DMS153 (cell line): ENCODE results near the gene IPO4.
"Not testable (repeated sequence)": the region's sequence is repeated elsewhere in the genome, so short reads cannot be mapped to it uniquely, and the experiment has no call there.

Source experiments
- DNase-seq: peaks from one replicate; lab custom pipeline; 2025; lab: John Stamatoyannopoulos, UW

The IPO4 gene

DNA sequence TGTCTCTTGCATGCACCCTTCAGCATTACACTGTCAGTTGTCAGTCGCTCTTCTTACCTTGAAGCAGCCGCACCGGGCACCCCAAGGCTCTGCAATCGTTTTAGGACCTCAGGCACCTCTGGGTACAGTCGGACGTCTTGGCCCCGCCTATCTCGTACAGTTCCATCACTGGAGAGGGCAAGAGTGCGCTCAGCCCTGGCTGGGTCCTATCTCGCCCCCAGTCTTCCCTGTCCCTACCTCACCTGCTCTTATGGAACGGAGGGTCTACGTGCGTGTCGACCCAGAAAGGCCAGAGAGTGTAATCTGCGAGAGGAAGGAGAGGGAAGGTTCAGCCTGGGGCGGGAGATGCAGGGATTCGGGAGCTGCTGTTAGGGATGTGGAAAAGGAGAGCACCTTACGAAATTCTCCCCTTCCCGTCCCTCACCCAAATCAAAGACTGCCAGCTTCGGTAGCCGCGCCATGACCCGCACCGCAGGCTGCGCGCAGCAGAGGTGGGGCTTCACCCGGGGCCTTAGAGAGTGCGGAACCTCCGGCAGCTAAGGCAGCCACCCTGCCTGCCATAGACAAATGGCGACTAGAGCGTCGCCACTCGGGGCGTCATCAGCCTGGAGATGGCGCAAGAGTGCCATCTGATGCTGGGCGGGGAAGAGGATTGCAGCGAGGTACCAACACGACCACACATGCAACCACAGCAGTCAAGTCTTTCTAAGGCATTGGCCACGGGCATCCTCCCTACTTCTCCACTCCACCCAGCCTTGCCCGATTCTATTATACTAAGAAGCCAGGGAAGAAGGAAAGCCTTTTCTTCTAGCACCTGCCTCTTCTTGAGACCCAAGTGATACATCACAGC lies 27.1 kb upstream of the IPO4 start, which contains the start of gene MDP1:
Gene MDP1, minus strand, starts transcription at position 572 of the 850 bp plus-strand sequence. Its CDS starts 111 bp downstream, at position 461.
- peak; percentile 72 for DNase-seq

DNA sequence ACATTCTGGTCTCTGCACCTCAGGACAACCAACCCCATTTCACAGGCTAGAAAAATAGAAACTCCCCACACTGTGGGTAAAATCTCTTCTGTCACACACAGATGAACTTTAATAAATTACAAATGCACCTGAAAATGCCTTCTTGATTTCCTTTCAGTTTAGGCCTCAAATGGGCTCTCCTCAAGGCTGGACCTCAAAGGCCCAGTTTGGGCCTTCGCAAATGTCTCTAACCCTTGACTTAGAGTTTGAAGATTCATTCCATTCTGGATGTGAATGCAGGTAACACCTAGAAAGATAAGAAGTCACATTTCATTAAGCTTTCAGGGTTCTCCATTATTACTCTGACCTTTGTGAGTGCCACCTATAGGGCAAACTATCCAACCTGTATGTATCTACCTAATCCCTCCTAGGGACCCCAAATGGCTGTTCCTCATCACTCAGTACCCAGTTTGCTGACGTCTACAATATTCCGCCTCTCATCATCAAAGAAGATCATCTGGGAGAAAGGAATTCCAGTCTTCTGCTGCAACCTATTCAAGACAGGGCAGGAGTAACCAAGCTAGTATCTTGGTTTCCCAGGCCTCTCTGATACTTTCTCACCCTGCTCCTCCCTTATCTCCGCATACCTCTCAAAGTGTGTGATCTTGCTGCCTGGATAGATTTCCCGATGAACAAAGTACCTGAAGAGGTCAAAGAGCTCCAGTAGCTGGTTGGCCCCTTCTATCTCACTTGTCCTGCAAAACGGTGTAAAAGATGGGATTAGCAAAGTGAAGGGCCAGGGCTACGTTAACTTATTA lies 25.4 kb upstream of the IPO4 start:
- DNase-seq = no peak

DNA sequence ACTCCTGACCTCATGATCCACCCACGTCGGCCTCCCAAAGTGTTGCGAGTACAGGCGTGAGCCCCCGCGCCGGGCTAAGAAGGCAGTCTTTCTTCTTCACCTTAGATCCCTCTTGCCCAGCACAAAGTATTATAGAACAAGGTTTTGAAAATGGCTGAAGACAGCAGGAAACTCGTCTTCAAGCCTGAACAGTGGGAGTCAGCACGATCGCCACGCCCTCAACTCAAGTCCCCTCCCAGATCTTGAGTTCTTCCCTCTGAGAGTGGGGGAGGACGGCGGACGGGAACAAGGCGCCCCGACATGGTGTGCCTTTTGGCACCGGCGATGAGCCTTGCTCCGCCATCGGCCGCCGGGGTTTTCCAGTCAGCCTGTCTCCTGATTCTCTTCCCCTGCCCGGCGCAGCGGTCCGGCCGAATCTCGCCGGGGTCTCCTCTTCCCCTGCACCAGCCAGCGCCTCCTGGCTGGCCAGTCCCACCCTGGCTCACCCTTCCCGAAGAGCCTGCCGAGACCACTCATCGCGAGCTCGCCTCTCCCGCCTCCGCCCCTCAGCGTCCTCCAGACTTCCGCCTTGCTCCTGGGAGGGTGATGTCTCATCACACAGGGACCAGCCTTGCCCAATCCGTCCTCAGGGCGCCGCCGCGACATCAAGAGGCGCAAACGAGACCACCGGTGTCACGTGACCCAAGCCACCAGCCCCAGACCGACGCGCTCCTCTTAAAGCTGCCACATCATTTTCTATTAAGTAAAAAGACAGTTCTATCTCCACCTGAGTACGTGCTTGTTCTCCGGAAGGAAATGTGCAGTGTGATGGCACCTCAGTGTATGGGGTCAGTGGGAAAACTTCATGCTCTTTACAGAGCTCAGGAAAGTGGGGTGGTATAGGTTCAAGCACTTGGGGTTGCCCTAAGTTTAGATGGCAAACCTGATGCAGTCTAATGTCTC lies 24.6 kb upstream of the IPO4 start, which contains the start of gene CHMP4A:
Gene CHMP4A, minus strand, starts transcription at position 565 of the 942 bp plus-strand sequence. Its CDS starts 49 bp downstream, at position 516.
- DNase-seq = peak; percentile 91

DNA sequence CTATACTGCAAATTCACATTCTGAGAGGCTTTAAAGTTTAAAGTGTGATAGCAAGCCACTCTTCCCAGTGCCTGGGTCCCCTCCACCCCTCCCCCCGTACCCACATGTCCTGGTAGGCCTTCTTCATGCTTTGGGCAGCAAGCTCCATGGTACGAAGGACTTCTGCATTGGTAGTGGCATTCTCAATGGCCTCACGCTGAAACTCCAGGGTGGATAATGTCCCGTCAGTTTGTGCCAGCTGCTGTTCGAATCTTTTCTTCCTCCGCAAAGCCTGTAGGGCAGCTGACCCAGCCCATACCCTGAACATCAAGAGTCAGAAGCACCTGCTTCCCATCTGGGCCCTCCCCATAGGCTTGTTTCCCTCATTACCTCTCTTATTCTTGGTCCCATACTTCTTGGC lies 22.7 kb upstream of the IPO4 start:
- DNase-seq = no peak

DNA sequence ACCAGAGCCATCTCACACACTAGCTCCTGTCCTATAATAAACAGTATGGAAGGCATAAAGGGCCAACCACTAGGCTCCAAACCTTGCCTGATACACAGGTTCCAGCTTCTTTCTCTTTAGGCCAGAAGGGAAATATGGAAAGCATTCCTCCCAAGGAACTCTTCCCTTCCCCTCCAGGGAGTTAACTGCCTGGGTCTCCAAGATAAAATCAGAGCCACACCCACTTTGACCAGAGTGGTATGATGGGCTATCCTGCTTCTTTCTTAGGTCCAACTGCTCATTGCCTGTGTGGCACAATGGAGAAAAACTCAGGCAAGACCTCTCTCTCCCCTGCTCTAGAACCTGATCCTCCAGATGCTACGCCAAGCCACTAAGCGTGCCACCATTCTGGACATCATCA lies 19.0 kb upstream of the IPO4 start:
- DNase-seq = no peak

DNA sequence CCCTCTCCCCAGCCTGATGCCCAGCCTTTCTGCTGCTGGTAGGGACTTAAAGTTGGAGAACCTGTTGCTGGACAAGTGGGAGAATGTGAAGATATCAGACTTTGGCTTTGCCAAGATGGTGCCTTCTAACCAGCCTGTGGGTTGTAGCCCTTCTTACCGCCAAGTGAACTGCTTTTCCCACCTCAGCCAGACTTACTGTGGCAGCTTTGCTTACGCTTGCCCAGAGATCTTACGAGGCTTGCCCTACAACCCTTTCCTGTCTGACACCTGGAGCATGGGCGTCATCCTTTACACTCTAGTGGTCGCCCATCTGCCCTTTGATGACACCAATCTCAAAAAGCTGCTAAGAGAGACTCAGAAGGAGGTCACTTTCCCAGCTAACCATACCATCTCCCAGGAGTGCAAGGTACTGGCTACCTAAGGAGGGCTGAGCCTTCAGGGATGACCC lies 18.5 kb upstream of the IPO4 start:
- no peak for DNase-seq

DNA sequence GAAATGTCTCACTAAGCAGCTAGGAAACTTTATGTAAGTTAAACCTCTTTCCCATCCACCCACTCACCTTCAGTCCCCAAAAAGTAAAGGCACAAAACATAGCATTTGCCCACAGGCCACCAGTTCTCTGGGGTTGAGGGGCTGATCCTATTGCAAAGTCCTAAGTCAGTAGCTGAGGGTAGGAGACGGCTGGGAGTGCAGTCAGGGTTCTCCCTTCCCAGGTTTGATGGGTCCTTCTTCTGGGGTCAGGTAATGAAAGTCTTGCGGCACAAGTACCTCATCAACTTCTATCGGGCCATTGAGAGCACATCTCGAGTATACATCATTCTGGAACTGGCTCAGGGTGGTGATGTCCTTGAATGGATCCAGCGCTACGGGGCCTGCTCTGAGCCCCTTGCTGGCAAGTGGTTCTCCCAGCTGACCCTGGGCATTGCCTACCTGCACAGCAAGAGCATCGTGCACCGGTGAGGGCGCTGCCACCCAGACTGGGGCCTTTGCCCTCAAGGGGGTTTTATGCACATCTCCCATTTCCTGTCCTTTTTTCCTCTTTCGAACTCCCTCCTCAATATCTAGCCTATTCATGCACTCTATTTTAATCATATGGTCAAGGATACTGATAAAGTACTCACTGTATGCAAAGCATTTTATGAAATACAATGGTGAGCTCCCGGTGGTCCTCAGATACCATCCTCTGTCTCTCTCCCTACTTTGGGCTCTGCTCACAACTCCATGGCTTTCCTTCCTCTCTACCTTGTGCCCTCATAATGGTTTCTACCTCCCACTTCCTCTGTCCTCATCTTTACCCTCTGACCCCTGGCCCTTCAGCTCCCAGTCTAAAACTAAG lies 17.9 kb upstream of the IPO4 start:
- no peak for DNase-seq

DNA sequence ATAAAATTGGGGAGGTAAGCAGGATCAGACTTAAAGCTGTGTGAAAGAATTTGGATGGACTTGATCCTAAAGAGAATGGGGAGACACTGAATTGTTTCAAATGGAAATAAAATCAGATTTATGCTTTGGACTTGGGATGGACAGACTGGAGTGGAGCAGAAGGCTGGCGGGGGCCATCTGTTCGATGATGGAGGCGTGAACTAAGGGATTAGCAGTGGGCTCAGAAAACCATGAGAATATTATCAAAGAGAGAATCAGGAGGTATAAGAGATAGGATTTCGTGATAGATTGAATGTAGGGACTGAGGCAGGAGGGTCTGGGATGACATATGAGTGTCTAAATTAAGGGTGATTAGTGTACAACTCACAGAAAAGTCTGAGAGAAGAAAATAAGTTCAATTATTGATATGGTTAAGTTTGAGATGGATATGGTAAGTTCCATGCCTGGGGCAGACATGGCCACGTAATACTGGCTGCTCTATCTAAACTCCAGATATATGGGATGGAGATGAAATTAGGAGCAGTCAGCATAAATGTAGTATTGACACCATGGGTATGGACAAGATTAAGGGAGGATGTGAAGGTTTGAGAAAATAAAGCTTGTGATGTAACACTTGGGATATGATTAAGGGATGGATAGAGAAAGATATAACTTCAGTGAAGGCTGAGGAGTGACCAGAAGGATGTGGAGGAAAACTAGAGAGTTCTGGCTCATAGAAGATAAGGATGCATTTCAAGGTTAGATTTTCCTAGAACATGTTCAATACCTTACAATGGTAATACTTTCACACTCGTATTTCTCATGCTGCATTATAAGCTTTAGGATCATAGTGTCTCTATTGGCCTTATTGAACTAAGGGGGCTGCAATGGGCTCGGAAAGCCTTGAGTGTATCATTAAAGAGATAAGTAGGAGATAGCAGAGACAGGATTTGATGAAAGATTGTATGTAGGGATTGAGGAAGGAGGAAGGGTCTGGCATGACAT lies 15.8 kb upstream of the IPO4 start:
- no peak for DNase-seq

DNA sequence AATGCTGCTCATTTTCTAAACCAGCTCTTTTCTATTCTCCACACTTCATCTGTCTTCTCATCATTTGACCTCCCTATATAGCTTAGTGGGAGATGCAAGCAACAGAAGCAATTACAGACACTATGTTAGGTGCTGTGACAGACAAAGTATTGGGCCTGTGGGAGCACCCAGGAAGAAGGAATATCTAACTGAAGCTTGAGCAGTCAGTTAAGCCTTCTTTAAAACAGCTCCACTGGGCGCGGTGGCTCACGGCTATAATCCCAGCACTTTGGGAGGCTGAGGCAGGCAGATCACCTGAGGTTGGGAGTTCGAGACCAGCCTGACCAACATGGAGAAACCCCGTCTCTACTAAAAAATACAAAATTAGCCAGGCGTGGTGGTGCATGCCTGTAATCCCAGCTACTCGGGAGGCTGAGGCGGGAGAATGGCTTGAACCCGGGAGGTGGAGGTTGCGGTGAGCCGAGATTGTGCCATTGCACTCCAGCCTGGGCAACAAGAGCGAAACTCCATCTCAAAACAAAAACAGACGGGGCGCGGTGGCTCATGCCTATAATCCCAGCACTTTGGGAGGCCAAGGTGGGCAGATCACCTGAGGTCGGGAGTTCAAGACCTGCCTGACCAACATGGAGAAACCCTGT lies 14.8 kb upstream of the IPO4 start:
- DNase-seq = not testable (repeated sequence)

DNA sequence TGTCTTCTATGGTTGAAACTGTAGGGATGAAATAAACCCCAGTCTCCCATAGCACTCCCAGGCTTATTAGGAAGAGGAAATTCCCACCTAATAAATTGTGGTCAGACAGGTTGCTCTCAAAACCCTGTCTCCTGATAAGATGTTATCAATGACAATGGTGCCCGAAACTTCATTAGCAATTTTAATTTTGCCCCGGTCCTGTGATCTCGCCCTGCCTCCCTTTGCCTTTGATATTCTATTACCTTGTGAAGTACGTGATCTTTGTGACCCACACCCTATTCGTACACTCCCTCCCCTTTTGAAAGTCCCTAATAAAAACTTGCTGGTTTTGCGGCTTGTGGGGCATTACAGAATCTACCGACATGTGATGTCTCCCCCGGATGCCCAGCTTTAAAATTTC lies 13.9 kb upstream of the IPO4 start:
- DNase-seq = not testable (repeated sequence)

DNA sequence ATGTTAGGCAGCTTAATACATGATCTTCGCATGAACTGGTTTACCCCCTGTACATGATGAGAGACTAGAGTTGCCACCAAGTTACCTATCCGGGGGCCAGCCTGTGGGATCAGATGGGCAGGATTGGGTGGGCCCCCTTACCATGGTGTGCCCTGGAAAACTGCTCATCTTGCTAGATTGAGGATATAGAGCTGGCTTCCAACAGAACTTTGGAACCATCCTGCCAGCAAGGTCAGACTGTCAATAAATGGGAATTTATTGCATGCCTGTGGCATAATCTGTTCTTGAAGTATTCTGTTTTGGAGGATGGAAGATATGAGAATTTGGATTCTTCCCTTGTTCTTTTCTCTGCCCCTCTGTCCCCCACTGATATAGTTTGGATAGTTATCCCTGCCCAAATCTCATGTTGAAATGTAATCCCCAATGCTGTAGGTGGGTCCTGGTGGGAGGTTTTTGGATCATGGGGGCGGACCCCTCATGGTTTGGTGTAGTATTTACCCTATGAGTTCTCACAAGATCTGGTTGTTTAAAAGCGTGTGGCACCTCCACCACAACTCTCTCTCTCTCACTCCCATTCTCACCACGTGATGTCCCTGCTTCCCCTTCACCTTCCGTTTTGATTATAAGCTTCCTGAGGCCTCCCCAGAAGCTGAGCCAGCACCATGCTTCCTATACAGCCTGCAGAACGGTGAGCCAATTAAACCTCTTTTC lies 10.4 kb upstream of the IPO4 start:
- DNase-seq = no peak

DNA sequence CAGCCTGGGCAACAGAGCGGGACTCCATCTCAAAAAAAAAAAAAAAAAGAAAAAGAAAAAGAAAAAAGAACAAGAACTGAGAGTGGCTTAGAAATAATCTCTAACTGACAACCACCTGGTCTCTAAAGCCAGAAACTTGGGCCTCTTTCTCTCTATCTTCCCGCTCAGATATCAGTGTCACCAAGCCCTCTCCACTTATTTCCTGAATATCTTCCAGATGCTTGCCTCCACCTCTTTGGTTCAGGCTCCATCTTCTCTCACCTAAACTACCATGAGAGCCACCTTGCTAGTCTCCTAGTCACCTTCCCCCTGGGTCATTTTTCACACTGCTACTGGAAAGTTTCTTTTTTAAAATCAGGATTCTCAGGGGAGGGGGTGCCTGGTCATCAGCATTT lies 8.4 kb upstream of the IPO4 start:
- no peak for DNase-seq

DNA sequence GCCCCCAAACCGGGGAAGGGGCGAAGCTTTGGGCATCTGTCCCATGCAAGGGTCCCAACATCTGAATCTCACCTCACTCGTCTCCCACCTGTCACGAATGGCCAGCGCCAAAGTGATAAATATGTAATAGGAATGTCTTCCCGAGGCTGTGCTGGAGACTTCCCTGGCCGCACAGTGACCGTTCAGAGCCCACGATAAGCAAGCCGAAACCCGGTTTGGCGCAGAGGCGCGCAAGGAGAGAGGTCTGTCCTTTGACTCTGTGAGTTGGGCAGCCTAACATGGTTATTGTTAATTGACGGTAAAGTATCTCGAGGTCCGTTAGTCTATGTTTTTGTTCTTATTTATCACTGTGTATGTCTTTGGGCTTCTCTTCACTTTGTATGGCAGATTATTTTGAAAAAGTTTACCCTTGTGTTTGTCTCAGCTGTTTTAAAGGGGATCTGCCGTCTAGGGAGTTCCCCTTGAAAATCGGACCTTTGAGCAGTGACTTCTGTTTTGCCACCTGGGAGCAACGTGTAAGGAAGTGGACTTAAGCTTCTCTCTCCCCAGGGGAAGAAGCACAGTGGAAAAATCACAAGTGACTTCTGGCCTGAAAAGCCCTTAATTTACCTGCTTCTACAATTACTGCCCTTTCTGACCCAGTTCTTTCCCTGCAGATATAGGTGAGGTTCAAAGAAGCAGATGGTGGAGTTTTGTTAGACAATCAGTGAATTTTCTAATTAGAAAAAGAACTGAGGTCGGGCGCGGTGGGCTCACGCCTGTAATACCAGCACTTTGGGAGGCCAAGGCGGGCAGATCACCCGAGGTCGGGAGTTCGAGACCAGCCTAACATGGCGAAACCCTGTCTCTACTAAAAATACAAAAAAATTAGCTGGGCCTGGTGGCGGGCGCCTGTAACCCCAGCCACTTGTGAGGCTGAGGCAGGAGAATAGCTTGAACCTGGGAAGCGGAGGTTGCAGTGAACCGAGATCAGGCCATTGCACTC lies 7.7 kb upstream of the IPO4 start:
- no peak for DNase-seq

DNA sequence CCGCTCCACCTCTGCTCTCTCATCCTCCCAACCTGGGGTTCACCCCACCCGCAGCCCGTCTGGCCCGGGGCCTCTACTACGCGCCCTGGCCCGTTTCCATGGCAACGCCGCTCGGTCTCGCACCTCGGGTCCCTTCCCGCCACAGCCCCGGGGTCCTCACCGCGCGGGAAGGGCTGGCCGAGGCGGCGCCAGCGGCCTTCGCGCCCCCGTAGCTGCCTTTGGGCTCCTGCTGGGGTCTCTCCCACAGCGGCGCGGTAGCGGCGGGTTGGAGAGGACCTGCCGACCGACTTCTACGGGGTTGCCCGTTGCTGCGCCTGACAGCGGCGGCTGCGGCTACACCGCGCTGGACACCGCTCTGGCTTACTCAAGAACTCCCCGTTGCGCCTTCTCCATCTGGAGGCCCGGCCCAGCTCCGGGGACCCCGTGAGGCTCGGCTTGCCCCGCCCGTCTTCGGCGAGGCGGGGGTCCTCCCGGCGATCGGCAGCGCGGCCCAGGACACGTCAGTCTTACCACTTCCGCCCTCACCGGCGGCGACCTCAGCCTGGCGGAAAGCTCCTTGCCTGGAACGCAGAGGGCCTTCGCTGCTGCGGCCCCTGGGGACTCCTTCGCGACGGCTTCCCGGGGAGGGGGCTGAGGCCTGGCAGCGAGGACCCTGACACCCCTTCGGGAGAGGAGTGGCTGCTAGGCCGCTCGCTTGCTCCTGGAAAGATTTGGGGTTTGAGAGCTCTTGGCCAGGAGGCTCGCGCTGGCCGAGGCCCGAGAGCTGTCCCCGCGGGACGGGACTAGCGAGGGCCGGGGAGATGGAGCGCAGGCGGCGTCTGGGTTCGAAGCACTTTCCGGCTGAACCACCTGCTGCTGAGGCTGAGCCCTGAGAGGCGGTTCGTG lies 6.8 kb upstream of the IPO4 start, which contains the start of gene TM9SF1:
Gene TM9SF1, minus strand, starts transcription at position 256 of the 885 bp plus-strand sequence. CDS start 422 bp downstream, outside the sequence.
- DNase-seq = peak; percentile 62

DNA sequence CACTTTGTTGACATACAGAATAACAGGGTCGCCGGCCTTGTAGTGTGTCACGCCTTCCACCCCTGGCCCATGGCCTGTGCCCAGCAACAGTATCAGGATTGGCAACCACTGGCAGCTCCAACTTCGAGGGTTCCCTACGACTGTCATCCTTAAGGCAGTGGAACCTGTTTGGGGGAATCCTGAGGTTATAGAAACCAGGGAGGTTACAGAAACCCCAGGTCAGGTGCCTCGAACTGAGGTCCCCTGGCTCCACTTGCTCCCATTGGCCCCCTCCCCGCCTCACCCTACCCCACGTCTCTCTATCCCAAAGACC lies 6.2 kb upstream of the IPO4 start:
- DNase-seq = no peak

DNA sequence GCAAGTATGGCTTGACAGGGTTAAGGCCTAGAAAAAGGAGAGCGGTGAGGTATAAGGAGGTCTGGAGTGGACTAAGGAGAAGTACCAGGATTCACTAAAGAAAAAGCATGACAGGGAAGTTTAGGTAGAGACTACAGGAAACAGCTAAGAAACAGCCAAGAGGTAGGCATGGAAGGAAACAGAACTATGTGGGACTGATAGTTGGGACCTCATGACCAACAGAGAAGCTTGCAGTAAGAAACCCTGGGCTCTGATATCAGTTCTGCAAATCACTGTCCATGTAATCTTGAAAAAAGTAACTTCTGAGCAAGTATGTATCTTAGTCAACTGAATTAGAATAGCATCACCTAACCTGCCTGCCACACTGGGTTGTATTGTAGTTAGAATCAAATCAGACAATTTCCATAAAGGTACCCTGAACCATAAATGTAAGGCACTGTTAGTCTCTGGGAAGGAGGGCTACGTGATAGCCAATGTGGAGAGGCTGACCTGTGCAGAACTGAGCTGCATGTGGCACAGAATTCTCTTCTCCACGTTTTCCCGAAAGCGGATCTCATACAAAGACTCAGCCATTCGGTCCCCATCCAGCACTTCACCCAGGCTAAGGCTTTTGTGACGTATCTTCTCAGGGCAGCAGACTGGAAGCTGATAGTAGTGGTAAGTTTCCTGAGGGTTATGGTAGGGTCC lies 5.7 kb upstream of the IPO4 start:
- no peak for DNase-seq
